ENCODE data around the gene OLFML1.

The OLFML1 gene

DNA sequence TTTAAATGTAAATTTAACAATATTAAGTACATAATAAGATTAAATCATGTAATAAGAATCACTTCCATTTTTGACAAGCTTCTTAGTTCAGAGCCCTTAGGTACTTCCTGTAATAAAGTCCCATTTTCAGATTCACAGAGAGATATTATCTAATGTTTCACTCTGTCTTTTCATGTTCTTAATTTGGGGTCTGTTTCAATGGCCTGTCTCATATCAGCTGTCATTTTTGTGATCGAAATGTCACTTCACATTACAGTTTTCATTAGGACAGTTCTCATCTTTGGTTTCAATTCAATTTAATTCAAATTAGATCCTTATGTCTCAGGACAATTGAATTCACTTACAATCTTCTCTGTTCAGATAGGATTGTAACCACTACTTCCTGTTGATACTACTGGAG is 22.6 kb upstream of the OLFML1 start:
- Histone ChIP-seq H4K20me1 (ENCODE audit: low read depth, low read length) (no peaks in the 10 kb centered on the region), H3K9ac (ENCODE audit: low read length) (no peak overlapping the region), H3F3A (ENCODE audit: insufficient read depth) (no peaks in the 10 kb centered on the region), H3K4me3 (ENCODE audit: insufficient read depth, low read length, poor library complexity, severe bottlenecking) (no peak overlapping the region), H3K36me3 (ENCODE audit: low read length) (no peaks in the 10 kb centered on the region), H3K79me2 (ENCODE audit: insufficient read depth, low read length) (no peaks in the 10 kb centered on the region), H3K9me2 (replicated peaks; ENCODE audit: insufficient read depth, low read length) (no peaks in the 10 kb centered on the region), H2AFZ (ENCODE audit: low read depth, low read length, severe bottlenecking) (no peak overlapping the region), H3K27me3 (ENCODE audit: low read length) (no peaks in the 10 kb centered on the region), H3K9me3 (ENCODE audit: insufficient read depth, low read length) (no peaks in the 10 kb centered on the region), H3K27ac (ENCODE audit: low read depth, low read length) (no peak overlapping the region), H3K4me2 (ENCODE audit: low read depth, low read length, poor library complexity, severe bottlenecking) (no peak overlapping the region)
- no peak for TF ChIP-seq EZH2phosphoT487 (conservative IDR thresholded peaks at IDR 0.05; ENCODE audit: low read length)
- TF ChIP-seq, protein P1, sequence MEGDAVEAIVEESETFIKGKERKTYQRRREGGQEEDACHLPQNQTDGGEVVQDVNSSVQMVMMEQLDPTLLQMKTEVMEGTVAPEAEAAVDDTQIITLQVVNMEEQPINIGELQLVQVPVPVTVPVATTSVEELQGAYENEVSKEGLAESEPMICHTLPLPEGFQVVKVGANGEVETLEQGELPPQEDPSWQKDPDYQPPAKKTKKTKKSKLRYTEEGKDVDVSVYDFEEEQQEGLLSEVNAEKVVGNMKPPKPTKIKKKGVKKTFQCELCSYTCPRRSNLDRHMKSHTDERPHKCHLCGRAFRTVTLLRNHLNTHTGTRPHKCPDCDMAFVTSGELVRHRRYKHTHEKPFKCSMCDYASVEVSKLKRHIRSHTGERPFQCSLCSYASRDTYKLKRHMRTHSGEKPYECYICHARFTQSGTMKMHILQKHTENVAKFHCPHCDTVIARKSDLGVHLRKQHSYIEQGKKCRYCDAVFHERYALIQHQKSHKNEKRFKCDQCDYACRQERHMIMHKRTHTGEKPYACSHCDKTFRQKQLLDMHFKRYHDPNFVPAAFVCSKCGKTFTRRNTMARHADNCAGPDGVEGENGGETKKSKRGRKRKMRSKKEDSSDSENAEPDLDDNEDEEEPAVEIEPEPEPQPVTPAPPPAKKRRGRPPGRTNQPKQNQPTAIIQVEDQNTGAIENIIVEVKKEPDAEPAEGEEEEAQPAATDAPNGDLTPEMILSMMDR (IDR thresholded peaks at IDR 0.05; ENCODE audit: insufficient read depth, low read length, poor library complexity, severe bottlenecking), result no peak

DNA sequence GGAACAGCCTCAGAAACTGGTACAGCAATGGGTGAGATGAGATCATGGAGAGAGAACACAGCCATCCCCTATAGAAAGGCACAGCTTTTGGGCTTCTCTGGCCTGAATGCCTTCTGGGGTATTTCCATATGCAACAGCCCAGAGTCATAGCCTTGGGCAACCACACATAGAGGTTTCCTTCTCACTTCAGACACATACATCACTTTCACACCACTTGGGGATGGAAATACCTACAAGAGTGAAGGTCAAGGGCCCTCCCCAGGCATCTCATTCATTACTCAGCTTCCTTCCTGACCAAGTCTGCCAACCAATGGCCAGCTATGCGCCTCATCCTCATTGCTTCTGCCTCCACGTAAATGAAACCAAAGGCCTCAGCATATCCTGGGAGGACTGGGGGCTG is 17.7 kb upstream of the OLFML1 start:
- H3K9me2 ChIP-seq (replicated peaks; ENCODE audit: insufficient read depth, low read length), result no peaks in the 10 kb centered on the region
- H3K27me3 ChIP-seq (ENCODE audit: low read length), result no peaks in the 10 kb centered on the region
- no peak overlapping the region for H3K4me2 ChIP-seq (ENCODE audit: low read depth, low read length, poor library complexity, severe bottlenecking)
- H3K27ac ChIP-seq (ENCODE audit: low read depth, low read length), result no peak overlapping the region
- no peaks in the 10 kb centered on the region for H3K79me2 ChIP-seq (ENCODE audit: insufficient read depth, low read length)
- no peak overlapping the region for H3K9ac ChIP-seq (ENCODE audit: low read length)
- no peaks in the 10 kb centered on the region for H3K36me3 ChIP-seq (ENCODE audit: low read length)
- TF ChIP-seq, protein P1 (IDR thresholded peaks at IDR 0.05; ENCODE audit: insufficient read depth, low read length, poor library complexity, severe bottlenecking), result no peak
- TF ChIP-seq EZH2phosphoT487 (conservative IDR thresholded peaks at IDR 0.05; ENCODE audit: low read length), result no peak
- H4K20me1 ChIP-seq (ENCODE audit: low read depth, low read length), result no peaks in the 10 kb centered on the region
- H3K4me3 ChIP-seq (ENCODE audit: insufficient read depth, low read length, poor library complexity, severe bottlenecking), result no peak overlapping the region
- no peak overlapping the region for H2AFZ ChIP-seq (ENCODE audit: low read depth, low read length, severe bottlenecking)
- H3F3A ChIP-seq (ENCODE audit: insufficient read depth), result no peaks in the 10 kb centered on the region
- no peaks in the 10 kb centered on the region for H3K9me3 ChIP-seq (ENCODE audit: insufficient read depth, low read length)

DNA sequence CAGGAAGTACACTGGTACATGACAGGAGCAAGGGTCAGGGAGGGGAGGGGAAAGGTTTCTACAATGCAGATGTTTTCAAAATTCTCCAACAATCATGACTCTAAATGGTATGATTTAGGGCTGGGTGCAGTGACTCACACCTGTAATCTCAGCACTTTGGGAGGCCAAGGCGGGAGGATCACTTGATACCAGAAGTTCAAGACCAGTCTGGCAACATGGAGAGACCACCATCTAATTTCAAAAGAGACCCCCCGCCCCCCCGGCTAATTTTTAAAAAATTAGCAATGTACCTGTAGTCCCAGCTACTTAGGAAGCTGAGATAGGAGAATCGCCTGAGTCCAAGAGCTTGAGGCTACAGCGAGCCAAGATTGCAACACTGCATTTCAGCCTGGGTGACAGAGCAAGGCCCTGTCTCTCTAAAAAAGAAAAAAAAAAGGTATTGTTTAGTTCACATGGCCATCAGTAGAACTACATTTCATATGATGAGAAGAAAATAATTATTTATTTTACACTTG is 15.9 kb upstream of the OLFML1 start:
- Histone ChIP-seq H2AFZ (ENCODE audit: low read depth, low read length, severe bottlenecking) (no peak overlapping the region), H3F3A (ENCODE audit: insufficient read depth) (no peaks in the 10 kb centered on the region), H3K27me3 (ENCODE audit: low read length) (no peaks in the 10 kb centered on the region), H3K27ac (ENCODE audit: low read depth, low read length) (no peak overlapping the region), H3K4me3 (ENCODE audit: insufficient read depth, low read length, poor library complexity, severe bottlenecking) (no peak overlapping the region), H3K9me2 (replicated peaks; ENCODE audit: insufficient read depth, low read length) (no peaks in the 10 kb centered on the region), H3K9me3 (ENCODE audit: insufficient read depth, low read length) (no peaks in the 10 kb centered on the region), H3K79me2 (ENCODE audit: insufficient read depth, low read length) (no peaks in the 10 kb centered on the region), H4K20me1 (ENCODE audit: low read depth, low read length) (no peaks in the 10 kb centered on the region), H3K36me3 (ENCODE audit: low read length) (no peaks in the 10 kb centered on the region), H3K4me2 (ENCODE audit: low read depth, low read length, poor library complexity, severe bottlenecking) (no peak overlapping the region), H3K9ac (ENCODE audit: low read length) (no peak overlapping the region)
- TF ChIP-seq EZH2phosphoT487 (conservative IDR thresholded peaks at IDR 0.05; ENCODE audit: low read length), result no peak
- TF ChIP-seq, protein P1 (IDR thresholded peaks at IDR 0.05; ENCODE audit: insufficient read depth, low read length, poor library complexity, severe bottlenecking), result no peak
